22Rv1 (cell line): ENCODE measurements around the gene CS.
"Not testable (repeated sequence)": the region's sequence is repeated elsewhere in the genome, so short reads cannot be mapped to it uniquely, and the experiment has no call there.

Experiments used
- H3K27ac ChIP-seq: fragments of 450-650 bp; 2 replicates; pipeline ENCODE4 v1.5.1; 2017
- CTCF ChIP-seq: fragments of 450-650 bp; IDR thresholded peaks from 2 replicates; pipeline ENCODE4 v1.5.1; 2017; ENCODE audit warnings: mild to moderate bottlenecking
- ZFX ChIP-seq: fragments of 450-650 bp; IDR thresholded peaks from 2 replicates; pipeline ENCODE4 v1.6.1; 2017; ENCODE audit warnings: antibody characterized with exemption, borderline replicate concordance

CS gene

GRCh38 chr12:56274299-56274698 lies 25.8 kb downstream of the CS start:
- TF ChIP-seq CTCF (no peak), ZFX (no peak)

GRCh38 chr12:56272468-56272867 lies 27.7 kb downstream of the CS start:
- not testable (repeated sequence) for H3K27ac ChIP-seq

More at GRCh38 chr12:56274299-56274698, 25.8 kb downstream of the CS start:
- H3K27ac ChIP-seq: no peak overlapping the region

GRCh38 chr12:56271031-56271430 lies 29.1 kb downstream of the CS start:
- TF ChIP-seq CTCF (peak; percentile 69), ZFX (no peak)
- H3K27ac ChIP-seq: peak overlapping the region; percentile 83

- peak overlapping the region; percentile 83 for H3K27ac ChIP-seq
- TF ChIP-seq ZFX: no peak
- TF ChIP-seq CTCF: no peak
Observed at GRCh38 chr12:56267443-56268071, 32.6 kb downstream of the CS start.

- peak within 1 kb of the TSS; percentile 83 for H3K27ac ChIP-seq
- TF ChIP-seq CTCF: peak; percentile 86
- no peak for TF ChIP-seq ZFX
Observed at GRCh38 chr12:56266693-56267442, 33.3 kb downstream of the CS start, which contains the start of gene COQ10A. COQ10A (plus strand) TSS chr12:56266942; CDS start chr12:56267119, 177 bp downstream.

GRCh38 chr12:56266068-56266692 lies 34.0 kb downstream of the CS start:
- H3K27ac ChIP-seq: peak overlapping the region; percentile 83

GRCh38 chr12:56262955-56263354 lies 37.2 kb downstream of the CS start:
- H3K27ac ChIP-seq: not testable (repeated sequence)
- TF ChIP-seq CTCF: peak; percentile 58

GRCh38 chr12:56261503-56262232 lies 38.5 kb downstream of the CS start:
- TF ChIP-seq ZFX (no peak), CTCF (no peak)
- H3K27ac ChIP-seq: 0 out of 2 replicates have a peak overlapping the region, but pooled peaks have one; percentile 10
